Colonic mucosa (tissue), 4 donors: ENCODE results near the gene MAD2L1. TPM values are rescaled to one million over a fixed set of nuclear protein-coding genes. Genes with fewer than 3 reads are reported as not detected.

Experiments used
- DNase-seq: peaks from one replicate; pipeline ENCODE4 v3.0.0-alpha.2; 2020
- H3K27ac ChIP-seq: fragments of 200-600 bp; one replicate; pipeline ENCODE4 v1.8.0; 2021
- H3K27me3 ChIP-seq: fragments of 200-600 bp; one replicate; pipeline ENCODE4 v1.8.0; 2021
- H3K36me3 ChIP-seq: fragments of 200-600 bp; one replicate; pipeline ENCODE4 v1.8.0; 2021
- H3K4me1 ChIP-seq: fragments of 200-600 bp; one replicate; pipeline ENCODE4 v1.8.0; 2021; ENCODE audit warnings: mild to moderate bottlenecking
- H3K4me3 ChIP-seq: fragments of 200-600 bp; one replicate; pipeline ENCODE4 v1.8.0; 2021
- H3K9ac ChIP-seq, 2 donors: one replicate each; pipeline ENCODE4 v1.7.0; 2013; ENCODE audit warnings: control low read depth in 2 of 2, low read depth in 2 of 2, low read length in 2 of 2
- H3K9me3 ChIP-seq: fragments of 200-600 bp; one replicate; pipeline ENCODE4 v1.8.0; 2021
- CTCF ChIP-seq: fragments of 200-600 bp; IDR thresholded peaks from one replicate; pipeline ENCODE4 v1.8.0; 2022; ENCODE audit warnings: antibody characterized with exemption, mild to moderate bottlenecking
- intact Hi-C: fragments of 100-400 bp; cut with DNase I; formaldehyde crosslinking; loops from one replicate; pipeline ENCODE4 v1.14.1; 2022
- total RNA-seq, 2 donors: library from RNA; stranded (reverse); fragmentation: NEBNext Ultra II Directional in 1 of 2; extraction: Animal tissue kit (Norgen Biotek cat#: 25700) in 1 of 2; gene quantifications; one replicate each; pipeline ENCODE4 v1.2.1, GENCODE V29; 2021
- donor health status: healthy.
- donor health status: DM: no; HTN: no; CAD: no.
- donor health status: DM: no; HTN: no; CAD: no.

Gene MAD2L1
- total RNA-seq, 2 donors from 2014 or later, result 13.7 to 35.9 TPM

- DNase-seq, result no peak
- Histone ChIP-seq H3K4me1 (no peaks in the 10 kb centered on the region), H3K27me3 (no peaks in the 10 kb centered on the region), H3K9me3 (no peaks in the 10 kb centered on the region), H3K27ac (no peak overlapping the region), H3K36me3 (no peaks in the 10 kb centered on the region), H3K4me3 (no peak overlapping the region), H3K9ac (no peak overlapping the region)
- intact Hi-C loops, result no loop called here
- TF ChIP-seq CTCF, result no peak
Observed at GRCh38 chr4:120034913-120035312, 31.7 kb downstream of the MAD2L1 start.

- H3K36me3 ChIP-seq, result no peaks in the 10 kb centered on the region
- H3K4me3 ChIP-seq, result no peak overlapping the region
- no peaks in the 10 kb centered on the region for H3K9me3 ChIP-seq
- H3K4me1 ChIP-seq, result no peaks in the 10 kb centered on the region
- H3K27ac ChIP-seq, result no peak overlapping the region
- no peaks in the 10 kb centered on the region for H3K27me3 ChIP-seq
- no peak for DNase-seq
- no peak overlapping the region for H3K9ac ChIP-seq
- intact Hi-C loops, result no loop called here
- TF ChIP-seq CTCF, result no peak
Observed at GRCh38 chr4:120026853-120027252, 39.8 kb downstream of the MAD2L1 start.

DNA sequence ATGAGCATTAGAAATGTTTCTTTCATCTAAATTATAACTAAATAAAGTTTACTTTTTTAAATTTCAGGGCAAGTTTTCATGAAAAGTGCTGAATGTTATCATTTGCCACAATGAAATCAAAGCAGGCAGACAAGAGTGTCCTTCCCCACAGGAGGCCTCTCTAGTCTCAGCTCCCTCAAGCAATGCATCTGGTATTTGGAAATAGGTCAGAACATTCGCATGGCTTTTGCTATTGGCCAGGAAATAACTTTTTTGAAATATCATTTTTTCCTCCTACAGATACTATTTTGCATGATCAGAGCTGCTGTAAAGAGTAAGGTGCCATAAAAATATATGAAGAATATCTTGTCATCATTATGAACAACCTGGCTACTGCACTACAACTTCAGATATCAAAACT, 41.1 kb downstream of the MAD2L1 start:
- intact Hi-C loops, result no loop called here
- no peak overlapping the region for H3K27ac ChIP-seq
- TF ChIP-seq CTCF, result no peak

GRCh38 chr4:120018786-120019185, 47.9 kb downstream of the MAD2L1 start:
- Histone ChIP-seq H3K4me1 (no peaks in the 10 kb centered on the region), H3K9ac (no peak overlapping the region), H3K27ac (no peak overlapping the region), H3K36me3 (no peaks in the 10 kb centered on the region), H3K4me3 (no peak overlapping the region), H3K9me3 (no peaks in the 10 kb centered on the region), H3K27me3 (no peaks in the 10 kb centered on the region)
- intact Hi-C loops, result no loop called here
- TF ChIP-seq CTCF, result no peak
- DNase-seq, result no peak

More for the DNA sequence above, 41.1 kb downstream of the MAD2L1 start:
- Histone ChIP-seq H3K36me3 (no peaks in the 10 kb centered on the region), H3K9me3 (no peaks in the 10 kb centered on the region), H3K4me3 (no peak overlapping the region), H3K9ac (no peak overlapping the region), H3K27me3 (no peaks in the 10 kb centered on the region), H3K4me1 (no peaks in the 10 kb centered on the region)
- DNase-seq, result no peak

DNA sequence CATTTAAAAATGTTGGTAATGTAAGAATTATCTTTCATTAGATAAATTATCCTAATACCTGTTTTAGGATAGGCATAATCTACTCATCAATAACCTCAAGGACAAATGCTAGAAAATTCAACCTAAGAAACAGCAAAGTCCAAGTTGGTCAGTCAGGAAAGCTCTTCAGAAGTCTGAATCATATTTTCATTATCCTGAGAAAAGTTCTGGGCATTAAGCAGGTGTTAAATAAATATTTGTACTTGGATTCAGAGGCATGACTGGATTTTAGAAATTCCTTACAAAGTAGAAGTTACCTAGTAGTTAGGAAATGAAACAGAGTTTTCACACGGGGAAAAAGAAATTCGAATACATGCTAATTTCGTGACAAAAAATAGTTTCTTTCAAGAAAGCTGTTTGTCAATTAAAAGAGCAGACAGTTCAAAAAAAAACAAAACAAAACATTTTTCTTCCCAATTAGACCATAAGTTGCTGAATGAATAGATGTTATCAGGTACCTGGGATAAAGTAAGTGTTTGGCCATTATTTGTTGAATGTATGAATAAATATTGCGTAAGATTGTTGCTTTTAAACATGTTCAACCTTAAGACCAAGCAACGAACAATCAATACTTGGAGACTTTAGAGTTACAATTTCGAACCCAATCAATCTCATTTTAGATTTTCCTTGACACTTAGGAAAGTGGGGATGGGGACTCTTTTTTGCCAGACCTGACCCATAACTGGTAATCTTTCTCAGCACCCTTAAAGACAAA, 48.5 kb downstream of the MAD2L1 start:
- Histone ChIP-seq H3K36me3 (no peaks in the 10 kb centered on the region), H3K9me3 (no peaks in the 10 kb centered on the region), H3K27me3 (no peaks in the 10 kb centered on the region), H3K27ac (no peak overlapping the region), H3K4me1 (no peaks in the 10 kb centered on the region), H3K4me3 (no peak overlapping the region), H3K9ac (no peak overlapping the region)
- no peak for TF ChIP-seq CTCF
- intact Hi-C loops, result no loop called here
- no peak for DNase-seq
